Esophagus muscularis mucosa (tissue), 4 donors: Measurements from ENCODE around the gene CAMSAP1. TPM values are rescaled to one million over a fixed set of nuclear protein-coding genes. Genes with fewer than 3 reads are reported as not detected.
"Not testable (repeated sequence)": the region's sequence is repeated elsewhere in the genome, so short reads cannot be mapped to it uniquely, and the experiment has no call there.

Source experiments
- DNase-seq: peaks from one replicate; pipeline ENCODE4 v3.0.0-alpha.2; 2017; ENCODE audit errors: extremely low spot score
- H3K27ac ChIP-seq, 4 donors: fragments of 200-600 bp; sonication (generic); replicated peaks in 1 of 4; 1 replicate in 3 of 4; 2 replicates in 1 of 4; pipeline ENCODE4 v1.5.1; 2016 to 2019; ENCODE audit warnings: mild to moderate bottlenecking in 1 of 4
- H3K27me3 ChIP-seq, 4 donors: fragments of 200-600 bp; sonication (generic); one replicate each; pipeline versions ENCODE4 v1.5.1 to v1.6.0; 2016 to 2019
- H3K36me3 ChIP-seq, 4 donors: fragments of 200-600 bp; sonication (generic); one replicate each; pipeline ENCODE4 v1.5.1; 2016 to 2019
- H3K4me1 ChIP-seq, 4 donors: fragments of 200-600 bp; sonication (generic); one replicate each; pipeline ENCODE4 v1.5.1; 2016 to 2019
- H3K4me3 ChIP-seq, 4 donors: fragments of 200-600 bp; sonication (generic); 1 replicate in 2 of 4; 2 replicates in 2 of 4; pipeline ENCODE4 v1.5.1; 2016 to 2019; ENCODE audit warnings: mild to moderate bottlenecking in 4 of 4, moderate library complexity in 1 of 4
- H3K9me3 ChIP-seq, 4 donors: fragments of 200-600 bp; sonication (generic); 1 replicate in 3 of 4; 2 replicates in 1 of 4; pipeline ENCODE4 v1.5.1; 2016 to 2019
- CTCF ChIP-seq, 3 experiments: fragments of 200-600 bp in 2 of 3; fragments of 450-650 bp in 1 of 3; sonication (generic) in 2 of 3; IDR thresholded peaks; one replicate each; pipeline ENCODE4 v1.5.1; 2017 to 2019; ENCODE audit warnings: antibody characterized with exemption in 3 of 3, mild to moderate bottlenecking in 2 of 3, moderate library complexity in 1 of 3
- EP300 ChIP-seq: sonication (generic); formaldehyde crosslinking; IDR thresholded peaks from one replicate; pipeline ENCODE4 v1.6.1; 2017; ENCODE audit warnings: antibody characterized with exemption
- POLR2A ChIP-seq: fragments of 450-650 bp; IDR thresholded peaks from one replicate; pipeline ENCODE4 v1.6.1; 2017; ENCODE audit warnings: antibody characterized with exemption, moderate library complexity, mild to moderate bottlenecking, low read depth
- POLR2AphosphoS5 ChIP-seq, 2 donors: sonication (generic); formaldehyde crosslinking; IDR thresholded peaks; one replicate each; pipeline ENCODE4 v1.6.1; 2017; ENCODE audit warnings: antibody characterized with exemption in 2 of 2
- WGBS: methylation state at CpG from one replicate; pipeline ENCODE4 v1.1.5; 2018; 5-methylcytosine and 5-hydroxymethylcytosine counted together
- intact Hi-C: fragments of 100-400 bp; cut with DNase I; formaldehyde crosslinking; loops from one replicate; pipeline ENCODE4 v1.15.1; 2023
- total RNA-seq, 4 donors: library from RNA; depleted of rRNA; stranded (reverse); fragments of >200 nt; gene quantifications; one replicate each; pipeline versions ENCODE4 v1.1.0 to v1.2.1, GENCODE V29; 2016

Gene CAMSAP1
- total RNA-seq, 4 donors from 2014 or later, result 21.0 to 52.7 (median 30.5) TPM

- Histone ChIP-seq H3K4me1 (no peaks in the 10 kb centered on the region), H3K4me3 (no peak overlapping the region), H3K9me3 (peaks cover 0 to 41% (median 32%) of the 10 kb centered on the region in 4 donors), H3K27ac (no peak overlapping the region), H3K36me3 (peaks cover 8 to 41% (median 29%) of the 10 kb centered on the region in 4 donors), H3K27me3 (no peaks in the 10 kb centered on the region)
- intact Hi-C loops, result no loop called here
- TF ChIP-seq POLR2AphosphoS5 (IDR thresholded peaks at IDR 0.05) (no peak), CTCF (IDR thresholded peaks at IDR 0.05) (no peak), POLR2A (no peak), EP300 (no peak)
- no peak for DNase-seq
- 82% methylated on average over 17 of the region's 24 CpGs for WGBS
Observed at GRCh38 chr9:135920973-135921585, 13.7 kb upstream of the CAMSAP1 start.

- intact Hi-C loops, result no loop called here
- Histone ChIP-seq H3K27ac (no peak overlapping the region), H3K4me1 (no peaks in the 10 kb centered on the region), H3K27me3 (no peaks in the 10 kb centered on the region), H3K4me3 (no peak overlapping the region), H3K36me3 (peaks cover 14 to 40% (median 31%) of the 10 kb centered on the region in 4 donors), H3K9me3 (peaks cover 0 to 48% (median 39%) of the 10 kb centered on the region in 4 donors)
- no peak for DNase-seq
- TF ChIP-seq POLR2AphosphoS5 (IDR thresholded peaks at IDR 0.05), result no peak
- no peak for TF ChIP-seq EP300
- no peak for TF ChIP-seq POLR2A
- no peak for TF ChIP-seq CTCF (IDR thresholded peaks at IDR 0.05)
- 96% methylated on average over 11 of the region's 15 CpGs for WGBS
Observed at GRCh38 chr9:135920256-135920930, 13.0 kb upstream of the CAMSAP1 start.

DNA sequence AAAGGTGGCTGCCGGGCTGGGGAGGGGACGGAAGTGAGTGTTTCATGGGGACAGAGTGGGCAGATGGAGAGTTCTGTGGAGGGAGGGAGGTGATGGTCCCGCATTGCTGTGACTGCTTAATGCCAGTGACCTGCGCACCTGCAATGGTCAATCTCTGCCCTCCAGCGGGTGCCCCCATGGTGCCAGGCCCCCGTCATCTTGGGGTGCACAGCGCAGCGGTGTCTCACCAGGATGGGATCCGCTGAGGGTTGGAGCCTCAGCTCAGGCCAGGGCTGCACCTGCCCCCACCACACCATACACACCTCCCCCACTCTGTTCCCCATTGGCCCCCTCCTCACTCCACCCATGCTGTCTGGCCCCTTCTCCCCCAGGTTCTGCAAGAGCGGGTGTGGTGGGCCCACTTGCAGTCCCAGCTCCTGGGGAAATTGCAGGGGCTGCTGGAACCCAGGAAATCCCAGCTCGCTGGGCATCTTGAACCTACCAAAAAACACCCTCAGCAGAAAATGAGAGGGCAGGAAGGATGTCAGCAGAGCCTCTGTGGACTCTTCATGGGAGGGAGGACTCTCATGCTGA lies 12.1 kb upstream of the CAMSAP1 start:
- Histone ChIP-seq H3K4me1 (no peaks in the 10 kb centered on the region), H3K36me3 (peaks cover 17 to 39% (median 35%) of the 10 kb centered on the region in 4 donors), H3K27me3 (no peaks in the 10 kb centered on the region), H3K9me3 (peaks cover 0 to 58% (median 47%) of the 10 kb centered on the region in 4 donors), H3K4me3 (no peak overlapping the region), H3K27ac (no peak overlapping the region)
- intact Hi-C loops, result no loop called here
- no peak for TF ChIP-seq POLR2A
- WGBS, result 98% methylated on average over 11 of the region's 11 CpGs
- DNase-seq, result no peak

DNA sequence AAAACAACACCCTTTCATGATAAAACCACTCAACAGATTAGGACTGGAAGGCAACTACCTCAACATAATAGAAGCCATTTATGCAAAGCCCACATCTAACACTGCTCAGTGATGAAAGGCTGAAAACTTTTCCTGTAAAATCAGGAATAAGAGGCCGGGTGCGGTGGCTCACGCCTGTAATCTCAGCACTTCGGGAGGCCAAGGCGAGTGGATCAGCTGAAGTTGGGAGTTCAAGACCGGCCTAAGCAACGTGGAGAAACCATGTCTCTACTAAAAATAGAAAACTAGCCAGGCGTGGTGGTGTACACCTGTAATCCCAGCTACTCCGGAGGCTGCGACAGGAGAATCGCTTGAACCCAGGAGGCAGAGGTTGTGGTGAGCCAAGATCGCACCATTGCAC lies 8.9 kb upstream of the CAMSAP1 start:
- H3K4me3 ChIP-seq, H3K27ac ChIP-seq, H3K4me1 ChIP-seq, intact Hi-C loops, DNase-seq, H3K27me3 ChIP-seq: not testable (repeated sequence)
- 96% methylated on average over 12 of the region's 12 CpGs for WGBS
- Histone ChIP-seq H3K9me3 (peaks cover 0 to 79% (median 51%) of the 10 kb centered on the region in 4 donors), H3K36me3 (peaks cover 9 to 58% (median 52%) of the 10 kb centered on the region in 4 donors)

DNA sequence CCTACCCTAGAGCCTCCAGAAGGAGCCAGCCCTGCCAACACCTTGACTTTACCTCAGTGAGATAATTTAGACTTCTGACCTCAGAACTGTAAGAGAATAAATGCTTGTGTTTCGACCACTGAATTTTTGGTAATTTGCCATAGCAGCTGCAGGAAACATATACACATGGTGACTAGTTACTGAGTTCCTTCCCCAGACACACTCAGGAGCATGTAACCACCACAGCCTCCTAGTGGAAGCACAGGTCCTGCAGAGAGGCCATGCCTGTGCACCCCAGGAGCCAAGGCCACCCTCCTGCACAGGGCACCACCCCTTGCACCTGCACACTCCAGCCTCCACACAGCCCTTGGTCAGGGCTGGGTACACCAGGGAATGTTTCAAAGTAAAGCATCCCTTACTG lies 7.6 kb upstream of the CAMSAP1 start:
- no peaks in the 10 kb centered on the region for H3K27me3 ChIP-seq
- H3K27ac ChIP-seq, result no peak overlapping the region
- H3K4me1 ChIP-seq, result peaks cover 0 to under 1% (median under 1%) of the 10 kb centered on the region in 4 donors
- intact Hi-C loops, result no loop called here
- no peak overlapping the region for H3K4me3 ChIP-seq
- TF ChIP-seq POLR2AphosphoS5 (IDR thresholded peaks at IDR 0.05), result no peak
- peaks cover 9 to 61% (median 60%) of the 10 kb centered on the region in 4 donors for H3K36me3 ChIP-seq
- DNase-seq, result no peak
- WGBS, result 100% methylated on average over 1 of the region's 1 CpG
- peaks cover 0 to 75% (median 51%) of the 10 kb centered on the region in 4 donors for H3K9me3 ChIP-seq

DNA sequence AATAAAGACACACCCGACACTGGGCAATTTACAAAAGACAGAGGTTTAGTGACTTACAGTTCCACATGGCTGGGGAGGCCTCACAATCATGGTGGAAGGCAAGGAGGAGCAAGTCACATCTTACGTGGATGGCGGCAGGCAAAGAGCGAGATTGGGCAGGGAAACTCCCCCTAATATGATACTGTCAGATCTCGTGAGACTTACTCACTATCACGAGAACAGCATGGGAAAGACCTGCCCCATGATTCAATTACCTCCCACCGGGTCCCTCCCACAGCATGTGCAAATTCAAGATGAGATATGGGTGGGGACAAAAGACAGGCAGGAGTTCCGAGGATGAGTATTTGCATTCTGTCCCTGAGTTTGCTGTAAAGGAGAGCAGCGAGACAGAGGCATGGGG lies 3.9 kb upstream of the CAMSAP1 start:
- H3K27me3 ChIP-seq, intact Hi-C loops, H3K27ac ChIP-seq, H3K4me3 ChIP-seq, DNase-seq: not testable (repeated sequence)
- WGBS, result 97% methylated on average over 9 of the region's 9 CpGs
- Histone ChIP-seq H3K9me3 (peaks cover 0 to 40% (median 21%) of the 10 kb centered on the region in 4 donors), H3K36me3 (peaks cover 9 to 57% (median 53%) of the 10 kb centered on the region in 4 donors), H3K4me1 (peaks cover 20 to 26% (median 23%) of the 10 kb centered on the region in 4 donors)
